Stimulated activated CD8-positive, alpha-beta memory T cell treated with anti-CD3 and anti-CD28 coated beads, Interleukin-7, amount 100 ng/mL, for 4 hours (primary cell): ENCODE results near the gene COX7A2L.
"Not testable (repeated sequence)": the region's sequence is repeated elsewhere in the genome, so short reads cannot be mapped to it uniquely, and the experiment has no call there.

Source experiments
- DNase-seq, 2 donors: peaks; one replicate each; pipeline ENCODE4 v3.0.0-alpha.2; 2020; ENCODE audit warnings: low read depth in 2 of 2

Gene COX7A2L

DNA sequence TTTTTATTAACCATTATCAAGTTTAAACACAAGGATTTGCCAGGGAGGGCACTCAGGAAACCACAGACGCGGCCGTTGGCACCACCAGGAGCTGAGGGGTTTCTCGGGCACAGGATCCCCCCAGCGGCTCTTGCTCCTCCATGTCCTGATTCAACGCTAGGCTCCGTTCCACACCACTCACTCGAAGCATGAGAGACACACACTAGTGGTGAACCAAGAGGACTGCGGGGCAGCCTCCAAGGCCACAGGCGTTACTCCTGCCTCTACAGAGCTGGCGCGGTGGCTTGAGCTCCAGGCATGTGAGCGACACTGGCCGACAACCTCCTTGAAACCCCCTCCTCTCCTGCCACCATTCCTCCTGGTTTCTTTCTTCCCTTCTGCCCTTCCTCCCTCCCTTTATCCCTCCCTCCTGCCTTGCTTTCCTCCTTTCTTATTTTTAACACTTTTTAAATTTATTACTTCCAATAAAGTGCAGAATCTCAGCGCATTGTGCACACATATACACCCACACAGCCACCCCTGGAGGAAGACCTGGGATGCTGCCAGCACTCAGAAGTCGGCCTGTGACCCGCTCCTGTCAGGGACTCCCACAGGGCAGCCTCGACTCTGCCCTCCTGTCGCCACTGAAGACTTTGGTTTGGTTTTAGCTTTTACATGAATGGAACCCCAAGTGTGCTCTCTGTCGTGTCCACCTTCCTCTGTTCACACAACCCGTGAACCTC is 21.7 kb downstream of the COX7A2L start:
- no peak for DNase-seq

DNA sequence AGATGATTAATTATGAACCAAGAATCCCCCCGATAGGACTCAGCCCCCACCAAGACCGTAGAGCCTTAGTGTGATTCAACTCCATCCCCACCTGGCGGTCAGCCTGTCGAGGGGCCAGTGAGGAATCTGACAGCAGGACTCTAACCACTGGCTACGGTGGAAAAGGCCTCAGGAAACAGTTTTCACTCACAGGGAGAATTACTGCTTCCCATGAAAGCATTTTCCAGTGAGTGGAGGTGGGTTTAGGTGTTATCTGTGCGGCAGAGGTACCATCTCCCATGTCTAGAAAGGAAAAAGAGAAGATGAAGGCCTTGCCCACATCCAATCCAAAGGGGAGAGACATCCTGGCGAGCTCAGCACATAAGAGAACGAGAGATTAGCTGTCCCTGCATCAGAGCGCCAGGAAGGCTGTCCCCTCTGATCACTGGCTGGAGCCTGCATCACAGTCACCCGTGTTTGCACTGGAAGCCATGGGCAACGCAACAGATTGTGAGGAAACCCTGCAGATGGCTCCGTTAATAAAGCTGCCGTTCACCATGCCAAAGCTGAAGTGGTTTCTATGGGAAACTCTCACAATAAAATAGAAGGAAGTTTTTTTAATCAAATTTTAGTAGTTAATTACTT is 22.3 kb downstream of the COX7A2L start:
- no peak for DNase-seq

DNA sequence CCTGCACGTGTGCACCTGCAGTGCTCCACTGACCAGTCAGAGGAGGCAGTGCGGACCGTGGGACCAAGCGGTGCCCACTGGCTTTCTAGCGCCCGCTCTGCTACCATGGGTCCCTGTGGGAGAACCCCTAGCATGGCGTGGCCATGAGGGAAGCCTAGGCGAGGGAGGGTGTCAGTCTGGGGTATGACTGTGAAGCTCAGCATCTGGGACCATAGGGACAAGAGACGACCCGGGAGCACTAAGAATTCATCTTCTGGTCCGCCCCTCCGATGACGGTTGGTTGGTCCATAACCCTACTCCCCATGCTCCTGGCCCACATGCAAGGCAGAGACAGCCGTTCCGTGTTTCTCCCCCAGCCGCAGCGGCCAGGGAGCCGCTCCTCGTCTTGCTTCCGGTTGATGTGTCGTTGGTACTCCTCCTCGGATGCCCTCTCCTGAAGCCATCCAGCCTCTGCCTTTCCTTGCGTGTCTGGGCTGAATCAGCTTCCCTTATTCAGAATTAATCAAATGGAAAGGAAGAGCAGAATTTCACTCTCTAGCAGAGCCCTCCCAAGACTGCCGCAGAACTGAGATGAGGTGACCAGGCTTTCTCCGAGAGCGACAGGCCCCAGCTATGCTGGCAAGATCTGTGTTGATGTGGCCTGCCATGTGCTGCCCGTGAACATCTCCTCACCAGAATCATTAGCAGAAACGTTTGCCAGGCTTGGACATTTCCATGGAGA is 23.0 kb downstream of the COX7A2L start:
- DNase-seq: no peak

DNA sequence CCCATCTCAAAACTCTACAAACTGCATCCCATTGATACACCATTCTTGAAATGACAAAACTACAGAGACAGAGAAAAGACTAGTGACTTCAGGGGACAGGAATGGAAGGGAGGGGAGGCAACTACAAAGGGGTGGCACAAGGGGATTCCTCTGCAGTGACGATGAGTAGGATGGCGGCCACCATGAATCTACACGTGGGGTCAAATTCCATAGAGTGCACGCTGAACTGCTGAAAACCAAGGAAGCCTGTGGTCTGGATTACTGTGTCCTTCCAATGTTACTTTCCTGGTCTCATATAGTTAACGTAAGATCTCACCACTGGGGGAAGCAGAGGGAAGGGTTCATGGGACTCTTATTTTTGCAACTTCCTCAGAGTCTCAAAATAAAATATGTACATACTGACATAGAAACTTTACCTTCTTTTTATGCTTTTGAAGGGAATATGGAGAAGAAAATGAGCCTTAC is 23.6 kb downstream of the COX7A2L start:
- DNase-seq: no peak

DNA sequence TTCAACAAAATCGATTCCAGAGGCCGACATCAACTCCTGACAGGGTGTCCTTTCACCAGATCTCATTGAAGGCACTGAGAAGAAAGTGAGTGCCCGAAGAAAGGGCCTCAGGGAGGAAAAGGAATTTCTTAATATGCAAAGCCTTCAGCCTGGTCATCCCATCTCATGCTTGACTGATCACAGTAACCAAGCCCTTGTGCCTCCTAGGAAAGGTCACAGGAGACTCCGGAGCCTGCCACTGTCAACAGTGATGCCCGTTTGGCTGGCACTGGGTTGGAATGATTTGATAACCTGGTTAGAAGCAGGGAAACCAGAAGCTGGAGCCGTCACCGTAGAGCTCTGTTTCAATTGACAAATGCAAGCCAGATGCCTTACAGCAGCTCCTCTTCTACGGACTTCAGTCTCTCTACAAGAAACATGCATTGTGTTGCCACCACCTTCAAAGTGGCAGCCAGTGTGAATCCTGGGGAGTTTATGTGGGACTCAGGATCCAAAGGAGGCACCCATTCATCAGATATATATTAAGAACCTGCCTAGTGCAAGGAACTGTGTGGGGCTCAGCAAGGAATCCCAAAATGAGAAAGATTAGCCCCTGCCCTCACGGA is 24.6 kb downstream of the COX7A2L start:
- DNase-seq: no peak

DNA sequence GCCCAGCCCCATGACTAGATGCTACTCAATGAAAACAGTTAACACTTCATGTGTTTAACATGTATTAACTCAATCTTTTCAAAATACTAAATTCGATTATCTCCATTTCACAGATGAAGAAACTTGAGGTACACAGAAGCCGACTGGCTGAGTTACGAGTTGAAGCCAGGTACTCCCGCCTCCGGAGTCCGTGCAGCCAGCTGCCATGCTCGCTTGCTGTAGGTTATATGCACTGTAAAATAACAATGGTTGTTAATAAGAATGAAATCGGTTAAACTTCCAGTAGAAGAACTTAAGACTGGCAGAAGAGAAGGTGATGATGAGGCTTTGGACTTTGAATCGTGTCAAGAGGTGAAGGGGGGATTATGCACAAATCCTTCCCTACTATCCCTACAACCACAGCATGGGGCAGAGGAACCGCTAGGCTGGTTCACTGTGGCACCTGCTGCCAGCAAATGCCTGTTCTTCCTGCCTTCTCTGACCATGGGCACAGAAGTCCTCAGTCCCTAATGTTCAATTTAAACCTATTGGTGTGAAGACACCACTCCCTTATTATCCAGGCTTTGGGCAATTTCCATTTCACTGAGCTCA is 25.4 kb downstream of the COX7A2L start:
- no peak for DNase-seq

DNA sequence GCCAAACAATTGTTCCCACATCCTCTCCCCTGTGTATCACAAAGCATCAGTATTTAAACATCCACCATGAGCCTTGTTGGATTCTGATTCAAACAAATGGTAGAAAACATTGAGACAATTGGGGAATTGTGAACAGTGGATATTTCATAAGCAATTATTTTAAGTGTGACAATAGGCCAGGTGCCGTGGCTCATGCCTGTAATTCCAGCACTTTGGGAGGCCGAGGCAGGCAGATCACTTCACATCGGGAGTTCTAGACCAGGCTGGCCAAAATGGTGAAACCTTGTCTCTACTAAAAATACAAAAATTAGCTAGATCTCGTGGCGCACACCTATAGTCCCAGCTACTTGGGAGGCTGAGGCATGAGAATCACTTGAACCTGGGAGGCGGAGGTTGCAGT is 26.2 kb downstream of the COX7A2L start:
- DNase-seq: not testable (repeated sequence)

DNA sequence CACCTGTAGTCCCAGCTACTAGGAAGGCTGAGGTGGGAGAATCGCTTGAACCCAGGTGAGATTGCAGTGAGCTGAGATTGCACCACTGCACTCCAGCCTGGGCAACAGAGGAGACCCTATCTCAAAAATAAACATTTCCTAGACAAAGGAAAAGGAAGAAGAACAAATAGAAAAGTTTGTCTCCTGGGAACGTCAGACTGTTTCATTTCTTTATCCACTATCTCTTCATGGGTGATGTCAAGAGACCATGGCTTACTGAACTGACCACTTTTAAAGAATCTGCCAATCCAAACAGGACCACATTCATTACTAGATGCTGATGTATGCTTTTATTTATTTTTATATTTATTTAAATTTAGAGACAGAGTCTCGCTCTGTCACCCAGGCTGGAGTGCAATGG is 26.8 kb downstream of the COX7A2L start:
- no peak for DNase-seq

DNA sequence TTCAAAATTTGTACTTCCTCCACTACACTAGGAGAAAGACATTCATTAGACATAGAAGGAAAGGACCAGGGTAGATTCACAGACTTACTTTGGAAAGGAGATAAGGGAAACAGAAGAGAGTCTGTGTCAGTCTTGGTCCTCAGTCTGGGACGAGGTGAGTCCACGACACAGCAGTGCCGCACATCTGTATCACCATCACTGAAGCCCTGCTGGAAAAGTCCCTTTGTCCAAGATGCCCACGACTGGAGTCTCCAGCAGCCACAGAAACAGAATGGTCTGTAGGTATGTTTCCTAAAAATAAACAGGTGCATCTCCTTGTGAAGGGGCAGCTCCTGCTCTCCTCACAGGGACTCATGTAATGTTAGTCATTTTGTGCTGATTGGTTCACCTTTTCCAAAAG is 27.4 kb downstream of the COX7A2L start:
- no peak for DNase-seq

DNA sequence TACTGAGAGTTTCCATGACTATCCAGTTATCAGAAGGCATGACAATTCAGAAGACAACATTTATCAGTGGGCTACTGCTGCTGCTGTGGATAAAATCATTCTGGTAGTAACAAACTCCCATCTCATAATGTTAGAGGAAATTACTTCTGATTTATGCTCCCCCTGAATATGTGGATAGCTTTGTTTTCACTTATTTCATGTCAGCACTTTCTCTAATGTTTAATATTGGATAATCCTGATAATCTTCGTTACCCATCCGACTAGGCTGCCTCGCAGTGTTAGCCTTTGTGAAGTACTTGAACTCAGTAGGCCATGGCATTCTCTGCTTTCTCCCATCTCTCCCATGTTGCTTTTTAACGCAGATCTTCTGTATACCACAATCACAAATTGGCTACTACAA is 28.4 kb downstream of the COX7A2L start:
- DNase-seq: no peak

DNA sequence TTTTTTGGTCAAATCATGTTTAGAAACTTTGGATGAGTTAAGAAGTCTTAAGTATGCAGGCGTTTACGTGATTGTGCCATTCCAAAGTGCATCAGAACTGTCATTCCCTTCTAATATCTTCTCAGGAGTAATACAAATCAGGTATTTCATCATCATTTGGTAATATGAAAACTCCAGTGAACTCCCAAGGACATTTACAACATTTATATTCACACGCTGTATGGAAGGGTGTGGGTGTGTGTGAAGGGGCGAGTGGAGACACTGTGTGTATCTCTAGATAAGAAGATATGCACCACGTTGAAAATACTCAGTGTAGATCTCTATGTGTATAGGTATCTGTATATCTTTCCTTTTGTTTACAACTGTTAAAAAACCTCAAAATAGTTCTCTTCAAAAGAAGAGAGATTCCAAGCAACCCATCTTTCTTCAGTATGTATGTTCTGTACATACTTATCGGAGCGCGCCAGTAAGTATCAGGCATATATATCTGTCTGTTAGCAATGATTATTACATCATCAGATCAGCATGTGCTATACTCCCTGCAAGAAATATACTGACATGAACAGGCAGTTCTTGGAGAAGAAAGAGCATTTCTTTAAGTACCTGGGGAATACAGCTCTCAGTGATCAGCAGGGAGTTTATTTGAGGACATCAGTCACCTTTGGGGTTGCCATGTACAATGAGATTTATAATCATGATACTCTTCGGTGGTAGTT is 29.3 kb downstream of the COX7A2L start:
- DNase-seq: no peak

DNA sequence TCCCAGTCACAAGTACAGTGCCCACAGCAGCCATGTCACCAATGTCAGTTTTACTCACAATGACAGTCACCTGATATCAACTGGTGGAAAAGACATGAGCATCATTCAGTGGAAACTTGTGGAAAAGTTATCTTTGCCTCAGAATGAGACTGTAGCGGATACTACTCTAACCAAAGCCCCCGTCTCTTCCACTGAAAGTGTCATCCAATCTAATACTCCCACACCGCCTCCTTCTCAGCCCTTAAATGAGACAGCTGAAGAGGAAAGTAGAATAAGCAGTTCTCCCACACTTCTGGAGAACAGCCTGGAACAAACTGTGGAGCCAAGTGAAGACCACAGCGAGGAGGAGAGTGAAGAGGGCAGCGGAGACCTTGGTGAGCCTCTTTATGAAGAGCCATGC is 31.3 kb downstream of the COX7A2L start:
- no peak for DNase-seq

DNA sequence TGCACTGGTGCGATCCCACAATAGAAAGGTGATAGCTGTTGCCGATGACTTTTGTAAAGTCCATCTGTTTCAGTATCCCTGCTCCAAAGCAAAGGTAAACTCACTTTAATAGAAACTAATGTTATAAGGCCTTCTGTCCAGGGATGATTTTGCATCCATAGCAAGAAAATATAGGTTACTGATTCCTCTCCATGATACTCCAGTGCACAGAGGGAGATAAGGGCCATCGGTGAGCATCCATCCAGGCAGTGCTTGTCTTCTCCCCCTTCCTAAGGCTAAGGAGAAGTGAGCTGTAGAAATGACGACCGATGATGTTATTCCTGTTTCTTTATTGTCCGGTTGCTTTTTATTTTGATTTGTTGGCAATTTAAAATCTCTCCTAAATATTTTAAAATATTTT is 32.1 kb downstream of the COX7A2L start:
- no peak for DNase-seq

DNA sequence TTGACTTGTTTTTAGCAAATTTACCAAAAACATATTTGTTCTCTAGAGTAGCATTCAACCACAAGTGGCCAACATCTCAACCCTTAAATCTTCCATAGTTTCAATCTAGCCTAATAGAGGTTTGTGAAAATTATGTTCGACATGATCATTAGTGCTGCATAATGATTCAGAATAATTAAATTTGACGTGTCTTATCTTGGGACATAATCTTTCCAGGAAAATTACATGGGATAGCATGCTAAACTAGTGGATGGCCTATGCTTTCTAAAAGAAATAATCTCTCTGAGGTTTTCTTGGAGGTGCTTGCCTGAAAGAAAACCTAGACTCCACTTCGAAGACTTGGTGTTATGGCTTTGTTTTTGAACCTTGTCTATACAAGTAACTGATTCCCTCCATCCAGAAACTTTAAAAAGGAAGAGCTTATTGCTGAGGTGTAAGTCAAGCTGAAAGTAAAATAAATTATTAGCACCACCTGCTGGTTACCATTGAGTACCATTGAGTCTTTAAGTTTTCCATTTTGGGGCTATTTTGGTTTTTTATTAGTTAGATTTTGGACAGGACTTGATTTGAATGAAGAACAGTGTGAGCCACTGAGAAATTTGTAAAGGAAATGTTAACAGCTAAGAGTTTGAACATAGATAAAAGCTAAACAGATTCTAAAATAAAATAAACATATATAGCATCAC is 32.7 kb downstream of the COX7A2L start:
- no peak for DNase-seq

DNA sequence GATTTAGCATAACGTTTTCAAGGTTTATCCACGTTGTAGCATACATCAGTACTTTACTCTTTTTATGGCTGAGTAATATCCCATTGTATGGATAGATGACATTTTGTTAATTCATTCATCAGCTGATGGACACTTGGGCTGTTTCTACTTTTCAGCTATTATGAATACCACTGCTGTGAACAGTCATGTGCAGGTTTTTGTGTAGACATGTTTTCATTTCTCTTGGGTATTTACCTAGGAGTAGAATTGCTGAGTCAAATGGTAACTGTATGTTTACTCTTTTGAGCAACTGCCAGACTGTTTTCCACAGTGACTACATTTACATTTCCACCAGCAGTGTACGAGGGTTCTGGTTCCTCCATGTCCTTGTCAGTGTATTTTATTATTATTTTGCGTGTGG is 33.9 kb downstream of the COX7A2L start:
- no peak for DNase-seq

DNA sequence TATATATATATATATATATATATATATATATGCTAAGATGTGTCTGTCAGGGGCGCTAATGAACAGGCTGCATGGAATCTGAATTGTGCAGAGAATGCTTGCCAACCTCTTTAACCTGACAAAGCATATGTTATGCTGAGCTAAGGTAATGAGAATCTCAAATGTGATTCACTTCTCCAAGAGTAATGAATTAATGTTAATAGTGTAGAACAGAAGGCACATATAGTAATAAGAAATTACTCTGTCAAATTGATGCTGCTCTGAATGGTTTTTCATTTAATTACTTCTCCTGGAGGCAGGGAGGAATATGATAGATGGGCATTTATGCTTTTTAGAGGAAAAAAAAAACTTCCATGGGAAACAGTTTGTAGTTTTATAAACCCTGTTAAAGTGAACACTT is 35.4 kb downstream of the COX7A2L start:
- DNase-seq: no peak

DNA sequence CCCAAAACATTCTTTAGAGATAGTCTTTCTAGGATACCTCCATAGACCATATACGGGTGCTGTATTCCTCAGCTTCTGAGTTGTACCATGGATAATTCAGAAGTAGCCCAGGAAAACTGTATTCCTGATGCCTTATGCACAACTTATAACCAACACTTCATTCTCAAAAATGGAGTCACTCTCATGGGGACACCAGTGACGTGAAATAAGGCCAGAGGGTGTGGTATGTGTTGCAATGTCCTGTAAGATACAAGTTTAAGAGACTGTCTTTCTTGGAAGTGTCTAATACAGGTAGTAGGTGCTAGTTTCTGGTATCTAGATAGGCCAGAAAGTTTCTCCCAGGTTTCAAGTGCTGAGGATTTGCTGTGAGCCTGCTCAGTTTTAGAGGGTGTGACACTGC is 36.1 kb downstream of the COX7A2L start:
- no peak for DNase-seq

DNA sequence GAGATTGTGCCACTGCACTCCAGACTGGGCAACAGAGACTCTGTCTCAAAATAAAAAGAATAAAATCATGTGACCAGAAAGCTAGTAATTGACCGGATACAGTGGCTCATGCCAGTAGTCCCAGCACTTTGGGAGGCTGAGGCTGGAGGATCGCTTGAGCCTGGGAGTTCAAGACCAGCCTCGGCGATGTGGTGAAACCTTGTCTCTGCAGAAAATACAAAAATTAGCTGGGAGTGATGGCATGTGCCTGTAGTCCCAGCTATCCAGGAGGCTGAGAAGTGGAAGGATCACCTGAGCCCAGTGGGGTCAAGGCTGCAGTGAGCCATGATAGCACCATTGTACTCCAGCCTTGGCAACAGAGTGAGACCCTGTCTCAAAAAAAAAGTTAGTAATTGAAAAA is 36.8 kb downstream of the COX7A2L start:
- no peak for DNase-seq

DNA sequence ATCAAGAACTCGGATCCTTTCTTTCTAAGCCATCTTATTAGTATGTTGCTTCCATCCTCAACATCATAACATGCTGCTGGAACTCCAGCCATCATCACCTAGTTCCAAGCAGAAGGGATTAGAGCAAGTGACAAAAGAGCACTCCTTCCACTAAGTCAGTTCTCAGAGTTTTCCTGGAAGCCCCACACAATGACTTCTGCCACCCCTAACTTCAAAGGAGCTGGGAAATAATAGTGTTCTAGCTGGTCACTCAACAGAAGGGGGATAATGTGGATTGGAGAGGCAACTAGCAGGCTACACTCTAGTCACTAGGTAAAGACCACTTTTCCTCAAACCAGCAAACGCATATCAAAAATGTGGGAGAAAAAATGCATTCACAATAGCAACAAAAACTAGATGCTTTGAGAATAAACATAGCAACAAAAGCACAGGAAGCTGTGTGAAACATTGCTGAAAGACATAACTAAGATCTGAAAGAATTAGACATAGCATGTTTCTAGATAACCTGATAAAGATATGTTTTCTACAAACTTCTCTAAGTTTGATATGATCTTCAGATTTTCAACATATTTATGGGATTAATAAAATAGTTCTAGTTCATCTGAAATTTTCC is 39.5 kb downstream of the COX7A2L start:
- DNase-seq: no peak

DNA sequence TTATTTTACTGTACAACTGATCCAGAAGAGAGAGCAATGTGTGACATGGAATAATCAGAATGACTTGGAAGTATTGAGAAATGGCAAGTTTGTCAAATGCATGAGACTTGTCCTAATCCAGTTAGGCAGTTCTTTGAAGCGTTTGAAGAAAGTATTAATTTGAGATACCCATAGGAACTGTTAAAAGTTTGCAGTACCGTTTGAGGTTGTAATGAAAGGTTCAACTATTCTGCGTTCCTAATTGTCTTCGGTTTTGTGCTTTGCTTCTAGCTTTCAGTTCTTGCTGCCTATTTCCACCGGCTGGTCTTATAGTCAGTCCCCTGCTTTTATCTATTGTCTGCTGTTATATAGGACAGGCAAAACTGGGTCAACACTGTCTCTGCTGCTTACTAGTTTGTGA is 41.8 kb downstream of the COX7A2L start:
- no peak for DNase-seq

DNA sequence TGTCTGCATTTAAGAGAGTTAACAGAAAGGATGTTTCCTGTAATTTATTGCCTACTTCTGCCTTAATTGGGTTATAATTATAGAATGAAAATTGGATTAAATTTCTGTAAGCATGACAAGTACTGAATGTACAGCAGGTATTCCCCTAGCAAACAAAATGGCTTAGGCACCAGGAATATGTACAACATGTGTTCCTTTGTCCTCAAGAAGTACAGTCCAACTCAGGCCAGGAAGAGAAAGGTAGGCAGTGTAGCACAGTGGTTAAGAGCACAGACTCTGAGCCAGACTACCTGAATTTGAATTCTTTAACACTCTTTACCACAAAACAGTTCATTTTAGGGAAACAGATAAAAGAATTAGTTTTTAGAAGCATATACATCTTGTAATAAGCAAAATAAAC is 43.1 kb downstream of the COX7A2L start:
- no peak for DNase-seq
